Breast epithelium (tissue), 3 donors: Measurements from ENCODE around the gene BCL10.

Experiments used
- CTCF ChIP-seq, 3 donors: fragments of 450-650 bp; IDR thresholded peaks; one replicate each; pipeline ENCODE4 v1.5.1; 2016 to 2017; ENCODE audit warnings: antibody characterized with exemption in 3 of 3, mild to moderate bottlenecking in 3 of 3, moderate library complexity in 3 of 3
- POLR2A ChIP-seq: fragments of 450-650 bp; IDR thresholded peaks from one replicate; pipeline ENCODE4 v1.6.1; 2016; ENCODE audit warnings: antibody characterized with exemption, mild to moderate bottlenecking, moderate library complexity
- POLR2AphosphoS5 ChIP-seq, 3 donors: sonication (generic); formaldehyde crosslinking; IDR thresholded peaks; one replicate each; pipeline ENCODE4 v1.6.1; 2017; ENCODE audit warnings: antibody characterized with exemption in 3 of 3

GRCh38 chr1:85297538-85297854, 21.1 kb upstream of the BCL10 start:
- TF ChIP-seq POLR2A (no peak), CTCF (IDR thresholded peaks at IDR 0.05) (no peak), POLR2AphosphoS5 (IDR thresholded peaks at IDR 0.05) (no peak)
